ENCODE data around the gene POM121C.
"Not testable (repeated sequence)": the region's sequence is repeated elsewhere in the genome, so short reads cannot be mapped to it uniquely, and the experiment has no call there.

The POM121C gene

GRCh38 chr7:75393194-75393593, 92.9 kb downstream of the POM121C start:
- not testable (repeated sequence) for DNase-seq (ENCODE audit: low read depth in 2 of 2)

GRCh38 chr7:75374519-75375317, 111.4 kb downstream of the POM121C start:
- not testable (repeated sequence) for DNase-seq (ENCODE audit: low read depth in 2 of 2)

GRCh38 chr7:75374144-75374518, 112.0 kb downstream of the POM121C start:
- DNase-seq (ENCODE audit: low read depth in 2 of 2) = not testable (repeated sequence)

- DNase-seq (ENCODE audit: low read depth in 2 of 2) = not testable (repeated sequence)
These were observed 118.8 kb downstream of the POM121C start for GRCh38 chr7:75367313-75367712.

All from stimulated activated CD8-positive, alpha-beta memory T cell treated with anti-CD3 and anti-CD28 coated beads, Interleukin-15, amount 100 ng/mL, for 4 hours (primary cell).